GM19023 (cell line): Measurements from ENCODE around the gene GNAL.

Experiments used
- ATAC-seq: cut with Tn5 transposase; IDR thresholded peaks from one replicate; pipeline ENCODE4 v1.9.1; 2021; ENCODE audit warnings: mild to moderate bottlenecking, moderate library complexity; ENCODE audit not compliant: unreplicated experiment

The GNAL gene

GRCh38 chr18:11760498-11761167, 71.6 kb downstream of the GNAL start:
- no peak for ATAC-seq

- ATAC-seq, result no peak
Measured at GRCh38 chr18:11761553-11761952, 72.5 kb downstream of the GNAL start.

GRCh38 chr18:11762429-11762828, 73.4 kb downstream of the GNAL start:
- no peak for ATAC-seq

GRCh38 chr18:11767329-11767728, 78.3 kb downstream of the GNAL start:
- ATAC-seq, result no peak

GRCh38 chr18:11767935-11768334, 78.9 kb downstream of the GNAL start:
- ATAC-seq, result no peak

- no peak for ATAC-seq
Measured at GRCh38 chr18:11775436-11776174, 86.5 kb downstream of the GNAL start.

GRCh38 chr18:11780042-11780441, 91.0 kb downstream of the GNAL start:
- no peak for ATAC-seq

- ATAC-seq, result no peak
Measured at GRCh38 chr18:11783716-11784331, 94.8 kb downstream of the GNAL start.

- no peak for ATAC-seq
Measured at GRCh38 chr18:11784674-11785304, 95.7 kb downstream of the GNAL start.

GRCh38 chr18:11785444-11786055, 96.5 kb downstream of the GNAL start:
- ATAC-seq, result no peak

- no peak for ATAC-seq
Measured at GRCh38 chr18:11789716-11790510, 100.8 kb downstream of the GNAL start.

- ATAC-seq, result no peak
Measured at GRCh38 chr18:11791131-11791530, 102.1 kb downstream of the GNAL start.

GRCh38 chr18:11792632-11793031, 103.6 kb downstream of the GNAL start:
- ATAC-seq, result no peak

- no peak for ATAC-seq
Measured at GRCh38 chr18:11794195-11794594, 105.1 kb downstream of the GNAL start.

- ATAC-seq, result no peak
Measured at GRCh38 chr18:11795916-11796315, 106.9 kb downstream of the GNAL start.

- no peak for ATAC-seq
Measured at GRCh38 chr18:11798271-11798670, 109.2 kb downstream of the GNAL start.

GRCh38 chr18:11799066-11799465, 110.0 kb downstream of the GNAL start:
- no peak for ATAC-seq

GRCh38 chr18:11800566-11801334, 111.7 kb downstream of the GNAL start:
- no peak for ATAC-seq

GRCh38 chr18:11801573-11801972, 112.5 kb downstream of the GNAL start:
- ATAC-seq, result no peak

GRCh38 chr18:11802158-11802557, 113.1 kb downstream of the GNAL start:
- no peak for ATAC-seq
